Activated CD8-positive, alpha-beta T cell treated with anti-CD3 and anti-CD28 coated beads for 36 hours (primary cell): ENCODE data around the gene TLX1. TPM values are rescaled to one million over a fixed set of nuclear protein-coding genes. Genes with fewer than 3 reads are reported as not detected.
A peak's percentile ranks its signal among the peaks of the same experiment; 100 is the strongest.

Experiments used
- ATAC-seq: fragments of 200-7000 bp; cut with Tn5 transposase; one replicate; pipeline ENCODE4 v1.10.0; 2021; ENCODE audit warnings: mild to moderate bottlenecking, moderate library complexity
- CTCF ChIA-PET: fragments of 350-600 bp; sonication (Branson Sonifier 250); formaldehyde crosslinking; loops from one replicate; lab custom pipeline; 2021; ENCODE audit warnings: antibody characterized with exemption; lab: Charles Lee
- POLR2A ChIA-PET: fragments of 350-600 bp; sonication (Branson Sonifier 250); formaldehyde crosslinking; loops from one replicate; lab custom pipeline; 2021; ENCODE audit warnings: antibody characterized with exemption; lab: Charles Lee
- DNase-seq: peaks from one replicate; pipeline ENCODE4 v3.0.0-alpha.2; 2020
- H3K27ac Mint-ChIP-seq: one replicate; pipeline ENCODE4 v1.8.0; 2021; ENCODE audit warnings: mild to moderate bottlenecking, mixed read lengths
- H3K27me3 Mint-ChIP-seq: one replicate; pipeline ENCODE4 v1.8.0; 2021; ENCODE audit warnings: mixed read lengths
- H3K36me3 Mint-ChIP-seq: one replicate; pipeline ENCODE4 v1.8.0; 2021; ENCODE audit warnings: low read depth, mixed read lengths
- H3K4me1 Mint-ChIP-seq: one replicate; pipeline ENCODE4 v1.8.0; 2021; ENCODE audit warnings: low read depth, mixed read lengths
- H3K4me3 Mint-ChIP-seq: one replicate; pipeline ENCODE4 v1.8.0; 2021; ENCODE audit warnings: mild to moderate bottlenecking, moderate library complexity, mixed read lengths
- H3K9me3 Mint-ChIP-seq: one replicate; pipeline ENCODE4 v1.8.0; 2021; ENCODE audit warnings: mixed read lengths
- CTCF ChIP-seq: fragments of 200-600 bp; IDR thresholded peaks from one replicate; pipeline ENCODE4 v1.8.0; 2022; ENCODE audit warnings: antibody characterized with exemption, mild to moderate bottlenecking
- intact Hi-C: fragments of 100-400 bp; cut with micrococcal nuclease; formaldehyde crosslinking; loops from one replicate; pipeline ENCODE4 v1.10.0; 2022
- total RNA-seq, 2 experiments: library from RNA; stranded (reverse); gene quantifications; one replicate each; pipeline ENCODE4 v1.2.3, GENCODE V29; 2021

The TLX1 gene
- total RNA-seq, 2 experiments from 2014 or later = not detected

DNA sequence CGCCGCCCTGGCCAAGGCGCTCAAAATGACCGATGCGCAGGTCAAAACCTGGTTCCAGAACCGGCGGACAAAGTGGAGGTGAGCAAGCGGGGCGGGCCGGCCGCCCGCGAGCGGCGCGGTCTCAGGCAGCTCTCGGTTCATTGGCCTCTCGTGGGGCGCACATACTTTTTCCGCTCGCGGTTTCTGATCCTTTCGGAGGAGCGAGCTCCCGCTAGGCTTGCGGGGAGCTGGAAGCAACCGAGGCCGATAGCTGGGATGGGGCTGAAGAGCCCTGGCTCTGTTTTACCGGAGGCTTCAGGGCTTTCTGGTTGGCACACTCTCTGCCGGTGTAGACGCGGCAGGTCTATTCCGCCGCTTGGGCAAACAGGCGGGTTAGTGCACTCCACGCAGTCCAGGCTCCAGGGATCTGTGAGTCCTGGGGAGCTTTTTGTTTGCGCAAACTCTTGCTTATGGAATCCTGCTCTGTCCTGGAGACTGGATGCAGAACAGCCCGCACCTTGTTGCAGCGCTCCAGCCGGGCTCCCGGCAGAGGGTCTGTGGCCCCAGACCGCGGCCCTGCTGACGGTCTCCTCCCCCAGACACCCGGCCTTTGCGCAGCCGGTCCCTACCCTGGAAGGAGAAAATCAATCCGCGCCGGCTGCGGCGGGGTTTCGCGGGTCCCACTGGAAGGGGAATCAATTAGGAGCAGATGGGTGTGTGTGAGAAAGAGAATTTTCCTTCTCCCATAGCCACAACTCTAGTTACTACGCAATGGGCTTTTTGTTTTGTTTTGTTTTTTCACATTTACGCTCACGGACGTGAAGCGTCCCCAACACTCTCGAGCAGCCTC, 3.4 kb downstream of the TLX1 start:
- H3K9me3 Mint-ChIP-seq = no peaks in the 10 kb centered on the region
- H3K4me3 Mint-ChIP-seq = no peak overlapping the region
- intact Hi-C loops = loop anchor here (5.0 to 10.0 kb wide), 2 partner anchors 83 to 410 kb away; no protein-coding TSS in a partner anchor
- peaks cover 85% of the 10 kb centered on the region for H3K27me3 Mint-ChIP-seq
- POLR2A ChIA-PET = interaction anchor here (1.0 to 1.4 kb wide), 2 partner anchors 10 to 12 kb away, joined by 3 read pairs; no protein-coding TSS in a partner anchor
- ATAC-seq = no peak
- no peaks in the 10 kb centered on the region for H3K36me3 Mint-ChIP-seq
- peaks cover 33% of the 10 kb centered on the region for H3K4me1 Mint-ChIP-seq
- DNase-seq = no peak
- CTCF ChIA-PET = interaction anchor here (1.1 to 3.2 kb wide), 4 partner anchors 7 to 84 kb away, joined by 3 to 22 read pairs (median 6); no protein-coding TSS in a partner anchor
- TF ChIP-seq CTCF = no peak
- no peak overlapping the region for H3K27ac Mint-ChIP-seq

DNA sequence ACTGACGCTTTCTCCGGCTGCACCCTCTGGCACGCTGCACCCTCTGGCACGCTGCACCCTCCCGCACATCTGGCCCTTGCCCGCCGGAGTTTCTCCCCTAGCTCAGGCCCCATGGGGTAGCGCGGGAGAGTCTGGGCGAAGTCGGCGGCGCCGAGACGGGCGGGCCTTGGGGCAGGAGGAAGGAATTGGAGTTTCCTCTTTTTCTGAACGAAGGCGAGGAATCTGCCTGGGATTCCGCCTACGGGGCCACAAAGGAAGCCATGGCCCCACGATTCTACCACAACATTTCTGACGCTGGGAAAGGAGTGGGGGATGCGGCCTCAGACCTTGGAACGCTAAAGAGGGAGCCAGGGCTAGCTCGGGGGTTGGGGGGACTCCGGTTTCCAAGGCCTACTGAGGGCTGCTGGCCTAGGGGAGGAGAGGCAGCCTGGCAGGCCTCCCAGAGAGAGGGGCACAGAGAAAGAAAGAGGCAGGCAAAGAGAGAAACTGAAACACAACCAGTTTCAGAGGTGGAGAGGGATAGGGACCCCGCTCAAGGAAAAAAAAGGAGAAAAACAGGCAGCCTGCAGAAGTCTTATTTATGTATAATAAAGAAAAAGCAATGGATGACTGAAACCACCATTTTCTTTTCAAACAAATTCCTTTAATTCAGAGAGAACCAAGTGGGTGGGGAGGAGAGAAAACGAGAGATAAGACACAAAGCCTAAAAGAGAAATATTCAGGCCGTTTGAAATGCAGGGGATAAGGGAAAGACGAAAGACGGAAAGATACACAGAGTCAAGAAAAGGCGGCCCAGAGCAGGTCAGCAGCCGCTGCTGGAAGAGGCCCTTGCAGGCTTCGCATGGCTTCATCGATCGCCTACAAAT, 4.3 kb downstream of the TLX1 start:
- H3K27ac Mint-ChIP-seq = no peak overlapping the region
- H3K4me3 Mint-ChIP-seq = no peak overlapping the region
- ChIA-PET CTCF (interaction anchor here (1.8 to 2.4 kb wide), 2 partner anchors 40 to 85 kb away, joined by 5 to 7 read pairs; no protein-coding TSS in a partner anchor), POLR2A (no interaction called here)
- peaks cover 81% of the 10 kb centered on the region for H3K27me3 Mint-ChIP-seq
- intact Hi-C loops = loop anchor here (5.0 to 10.0 kb wide), 2 partner anchors 82 to 411 kb away; no protein-coding TSS in a partner anchor
- H3K9me3 Mint-ChIP-seq = no peaks in the 10 kb centered on the region
- DNase-seq (no peak), ATAC-seq (no peak)
- H3K4me1 Mint-ChIP-seq = peaks cover 34% of the 10 kb centered on the region
- H3K36me3 Mint-ChIP-seq = no peaks in the 10 kb centered on the region
- no peak for TF ChIP-seq CTCF

GRCh38 chr10:101136007-101136707, 5.1 kb downstream of the TLX1 start:
- ChIA-PET POLR2A (interaction anchor here (1.1 kb wide), 1 partner anchor 13 kb away, joined by 6 read pairs; no protein-coding TSS in a partner anchor), CTCF (interaction anchor here (0.8 kb wide), 1 partner anchor 85 kb away, joined by 3 read pairs; no protein-coding TSS in a partner anchor)
- intact Hi-C loops = loop anchor here (5.0 to 10.0 kb wide), 2 partner anchors 81 to 411 kb away; no protein-coding TSS in a partner anchor
- TF ChIP-seq CTCF = no peak
- no peak overlapping the region for H3K27ac Mint-ChIP-seq
- DNase-seq = peak; percentile 56
- peaks cover 81% of the 10 kb centered on the region for H3K27me3 Mint-ChIP-seq
- ATAC-seq = peak; percentile 28
- H3K4me1 Mint-ChIP-seq = peaks cover 39% of the 10 kb centered on the region
- H3K4me3 Mint-ChIP-seq = no peak overlapping the region
- no peaks in the 10 kb centered on the region for H3K9me3 Mint-ChIP-seq
- no peaks in the 10 kb centered on the region for H3K36me3 Mint-ChIP-seq

GRCh38 chr10:101136708-101137121, 5.6 kb downstream of the TLX1 start:
- no peak for TF ChIP-seq CTCF
- POLR2A ChIA-PET = interaction anchor here (1.1 kb wide), 1 partner anchor 14 kb away, joined by 6 read pairs; no protein-coding TSS in a partner anchor
- H3K9me3 Mint-ChIP-seq = no peaks in the 10 kb centered on the region
- ATAC-seq = no peak
- DNase-seq = no peak
- H3K4me3 Mint-ChIP-seq = no peak overlapping the region
- no peaks in the 10 kb centered on the region for H3K36me3 Mint-ChIP-seq
- no peak overlapping the region for H3K27ac Mint-ChIP-seq
- peaks cover 39% of the 10 kb centered on the region for H3K4me1 Mint-ChIP-seq
- intact Hi-C loops = loop anchor here (5.0 to 10.0 kb wide), 2 partner anchors 81 to 412 kb away; no protein-coding TSS in a partner anchor
- H3K27me3 Mint-ChIP-seq = peaks cover 87% of the 10 kb centered on the region
- CTCF ChIA-PET = interaction anchor here (0.8 to 13.6 kb wide), 2 partner anchors 40 to 86 kb away, joined by 3 to 507 read pairs; no protein-coding TSS in a partner anchor
